ENCODE data around the gene NOX3.

NOX3 gene

GRCh38 chr6:155349129-155349528 is 106.5 kb downstream of the NOX3 start:
- no peak for DNase-seq
- Histone ChIP-seq H3K36me3 (ENCODE audit: control insufficient read depth in 4 of 4, insufficient read depth in 4 of 4, low read length in 3 of 4) (no peaks in the 10 kb centered on the region), H3K9me3 (ENCODE audit: control extremely low read depth in 1 of 5, control insufficient read depth in 4 of 5, insufficient read depth in 2 of 5, low read depth in 1 of 5, low read length in 4 of 5) (peaks cover 8 to 41% (median 21%) of the 10 kb centered on the region in 5 experiments), H3K4me1 (ENCODE audit: control extremely low read depth in 1 of 4, control insufficient read depth in 4 of 4, insufficient read depth in 4 of 4, low read length in 3 of 4) (no peaks in the 10 kb centered on the region), H3K4me3 (ENCODE audit: control insufficient read depth in 1 of 7, extremely low read depth in 1 of 7, insufficient read depth in 4 of 7, low read depth in 2 of 7, low read length in 6 of 7) (no peak overlapping the region), H3K27ac (ENCODE audit: insufficient read depth in 1 of 2, low read depth in 1 of 2, low read length in 2 of 2, poor library complexity in 1 of 2, severe bottlenecking in 2 of 2) (no peak overlapping the region), H3K27me3 (replicated peaks in 2 of 5; ENCODE audit: control insufficient read depth in 4 of 5, insufficient read depth in 5 of 5, low read length in 4 of 5) (no peaks in the 10 kb centered on the region)
- ChIA-PET CTCF (no interaction called here), POLR2A (no interaction called here)
- 100% methylated on average over 2 of the region's 2 CpGs for WGBS (ENCODE audit: insufficient coverage)

DNA sequence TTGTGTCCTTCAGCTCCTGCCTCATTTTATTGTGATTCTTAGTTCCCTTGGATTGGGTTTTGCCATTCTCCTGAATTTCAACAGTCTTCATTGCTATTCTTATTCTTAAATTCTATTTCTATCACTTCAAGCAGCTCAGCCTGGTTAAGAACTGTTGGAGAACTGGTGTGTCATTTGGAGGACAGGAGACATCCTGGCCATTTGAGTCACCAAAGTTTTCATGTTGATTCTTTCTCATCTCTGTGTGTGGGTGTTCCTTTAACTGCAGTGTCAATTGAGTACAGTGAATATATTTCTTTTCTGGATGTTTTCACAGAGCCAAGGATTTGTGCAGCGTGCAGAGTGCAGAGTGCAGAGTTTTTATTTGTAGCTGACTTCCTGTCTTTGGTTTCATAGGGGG is 107.8 kb downstream of the NOX3 start:
- 100% methylated on average over 1 of the region's 1 CpG for WGBS (ENCODE audit: insufficient coverage)
- no peaks in the 10 kb centered on the region for H3K27me3 ChIP-seq (replicated peaks in 2 of 5; ENCODE audit: control insufficient read depth in 4 of 5, insufficient read depth in 5 of 5, low read length in 4 of 5)
- no peaks in the 10 kb centered on the region for H3K4me1 ChIP-seq (ENCODE audit: control extremely low read depth in 1 of 4, control insufficient read depth in 4 of 4, insufficient read depth in 4 of 4, low read length in 3 of 4)
- no peak overlapping the region for H3K4me3 ChIP-seq (ENCODE audit: control insufficient read depth in 1 of 7, extremely low read depth in 1 of 7, insufficient read depth in 4 of 7, low read depth in 2 of 7, low read length in 6 of 7)
- peaks cover 5 to 33% (median 12%) of the 10 kb centered on the region in 5 experiments for H3K9me3 ChIP-seq (ENCODE audit: control extremely low read depth in 1 of 5, control insufficient read depth in 4 of 5, insufficient read depth in 2 of 5, low read depth in 1 of 5, low read length in 4 of 5)
- ChIA-PET POLR2A (no interaction called here), CTCF (no interaction called here)
- no peak overlapping the region for H3K27ac ChIP-seq (ENCODE audit: insufficient read depth in 1 of 2, low read depth in 1 of 2, low read length in 2 of 2, poor library complexity in 1 of 2, severe bottlenecking in 2 of 2)
- H3K36me3 ChIP-seq (ENCODE audit: control insufficient read depth in 4 of 4, insufficient read depth in 4 of 4, low read length in 3 of 4) = no peaks in the 10 kb centered on the region
- DNase-seq = no peak

- CTCF ChIA-PET = no interaction called here
- H3K36me3 ChIP-seq (ENCODE audit: control insufficient read depth in 4 of 4, insufficient read depth in 4 of 4, low read length in 3 of 4) = no peaks in the 10 kb centered on the region
- H3K27ac ChIP-seq (ENCODE audit: insufficient read depth in 1 of 2, low read depth in 1 of 2, low read length in 2 of 2, poor library complexity in 1 of 2, severe bottlenecking in 2 of 2) = no peak overlapping the region
- H3K27me3 ChIP-seq (replicated peaks in 2 of 5; ENCODE audit: control insufficient read depth in 4 of 5, insufficient read depth in 5 of 5, low read length in 4 of 5) = no peaks in the 10 kb centered on the region
- peak in 1 of 3 donors; percentile 41 for DNase-seq
- H3K4me3 ChIP-seq (ENCODE audit: control insufficient read depth in 1 of 7, extremely low read depth in 1 of 7, insufficient read depth in 4 of 7, low read depth in 2 of 7, low read length in 6 of 7) = no peak overlapping the region
- peaks cover 5 to 31% (median 12%) of the 10 kb centered on the region in 5 experiments for H3K9me3 ChIP-seq (ENCODE audit: control extremely low read depth in 1 of 5, control insufficient read depth in 4 of 5, insufficient read depth in 2 of 5, low read depth in 1 of 5, low read length in 4 of 5)
- POLR2A ChIA-PET = no interaction called here
- no peaks in the 10 kb centered on the region for H3K4me1 ChIP-seq (ENCODE audit: control extremely low read depth in 1 of 4, control insufficient read depth in 4 of 4, insufficient read depth in 4 of 4, low read length in 3 of 4)
Observed at GRCh38 chr6:155346957-155347356, 108.7 kb downstream of the NOX3 start.
